ENCODE data around the gene GP1BB.
A peak's percentile ranks its signal among the peaks of the same experiment; 100 is the strongest.
"Not testable (repeated sequence)": the region's sequence is repeated elsewhere in the genome, so short reads cannot be mapped to it uniquely, and the experiment has no call there.

The GP1BB gene

DNA sequence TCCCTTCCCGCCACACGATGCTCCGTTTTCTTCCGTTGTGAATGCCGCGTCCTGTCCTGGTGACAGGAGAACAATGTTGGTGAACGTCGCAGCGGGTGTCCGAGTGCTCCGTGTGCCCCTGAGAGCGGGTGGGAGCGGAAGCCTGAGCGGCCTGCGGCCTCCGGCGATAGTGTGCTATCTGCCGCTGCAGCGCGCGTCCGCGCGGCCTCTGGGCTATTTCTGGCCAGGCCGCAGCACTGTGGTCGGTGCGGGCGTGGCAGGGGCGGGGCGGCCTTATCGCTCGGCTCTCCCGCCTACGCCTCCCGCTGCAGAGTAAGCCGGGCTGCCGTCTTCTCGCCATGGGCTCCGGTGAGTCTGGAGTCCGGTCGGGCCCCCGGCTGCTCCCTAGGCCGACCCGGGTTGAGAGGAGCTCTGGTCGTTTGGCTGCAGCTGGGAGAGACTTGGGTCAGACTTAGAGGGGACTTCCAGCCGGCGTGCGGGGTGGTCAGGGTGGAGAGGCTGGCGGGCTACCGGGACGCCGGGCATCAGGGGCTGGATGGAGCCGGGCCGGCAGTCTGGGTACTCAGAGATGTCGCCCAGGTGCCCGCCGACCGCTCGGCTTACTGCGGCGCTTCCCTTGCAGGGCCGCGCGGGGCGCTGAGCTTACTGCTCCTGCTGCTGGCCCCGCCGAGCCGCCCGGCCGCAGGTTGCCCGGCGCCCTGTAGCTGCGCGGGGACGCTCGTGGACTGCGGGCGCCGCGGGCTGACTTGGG, at the start of gene GP1BB:
GP1BB (plus strand) TSS at position 308 of the 751 bp plus-strand sequence; CDS start at position 339, 31 bp downstream.
- DNase-seq, result no peak

DNA sequence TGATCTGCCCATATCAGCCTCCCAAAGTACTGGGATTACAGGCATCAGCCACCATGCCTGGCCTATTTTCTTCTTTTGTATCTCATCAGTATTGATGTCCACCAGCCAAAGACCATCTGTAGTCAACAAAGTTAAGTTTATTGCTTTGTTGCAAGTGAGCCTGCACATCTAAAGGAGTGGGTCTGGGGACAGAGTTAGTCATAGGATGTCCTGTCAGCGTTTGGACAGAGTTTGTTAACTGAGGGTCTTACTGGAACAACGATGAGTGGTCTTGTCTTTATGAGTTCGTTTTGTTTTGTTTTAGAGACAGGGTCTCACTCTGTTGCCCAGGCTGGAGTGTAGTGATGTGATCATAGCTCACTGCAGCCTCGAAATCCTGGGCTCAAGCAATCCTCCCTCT, 49.7 kb upstream of the GP1BB start:
- DNase-seq, result no peak

DNA sequence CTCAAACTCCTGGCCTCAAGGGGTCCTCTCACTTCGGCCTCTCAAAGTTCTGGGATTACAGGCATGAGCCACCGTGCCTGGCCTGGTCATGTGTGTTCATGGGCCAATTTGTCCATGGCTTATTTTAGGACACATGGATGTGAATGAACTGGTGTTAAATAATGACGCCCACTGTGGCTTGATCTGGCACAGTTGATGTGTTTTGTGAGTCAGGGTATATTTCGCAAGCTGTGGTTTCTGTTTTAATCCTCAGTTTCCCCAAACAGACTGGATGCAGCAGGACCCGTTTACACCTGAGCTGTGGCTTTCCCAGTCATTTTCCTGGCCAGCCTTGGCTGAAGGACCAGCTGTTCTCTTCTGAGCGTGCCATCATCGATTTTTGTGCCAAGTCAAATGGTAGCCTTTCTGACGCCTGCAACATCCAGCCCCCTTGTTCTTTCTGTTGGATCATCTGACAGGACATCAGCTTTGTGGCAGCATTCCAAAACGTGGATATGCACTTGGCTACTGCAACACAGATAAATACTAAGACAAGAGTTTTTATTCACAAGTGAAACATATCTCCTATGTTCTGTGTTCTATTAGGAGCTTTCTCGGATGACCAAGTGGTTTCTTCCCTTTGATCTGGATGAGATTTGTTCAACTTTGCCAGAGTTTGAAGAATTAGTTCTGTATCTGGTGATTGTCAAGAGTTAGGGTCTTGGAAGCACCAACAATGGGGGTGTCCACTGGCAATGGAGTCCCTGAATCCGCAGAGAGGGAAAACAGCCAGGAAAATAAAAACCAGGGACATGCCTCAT, 49.0 kb upstream of the GP1BB start:
- DNase-seq, result no peak

DNA sequence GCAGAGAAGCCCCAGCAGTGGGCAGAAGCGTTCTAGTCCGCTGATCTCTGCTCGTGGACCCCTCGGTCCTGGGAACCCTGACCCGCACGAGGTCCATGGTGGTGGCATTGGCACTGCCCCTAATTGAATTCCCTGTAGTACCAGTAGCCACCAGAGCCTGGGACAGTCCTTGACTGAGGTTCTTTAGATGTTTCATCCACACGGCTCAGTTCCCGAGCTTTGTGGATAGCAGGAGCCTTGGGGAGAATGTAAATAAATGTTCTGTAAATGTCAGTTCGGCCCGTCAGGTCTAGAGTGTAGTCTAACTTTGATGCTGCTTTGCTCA, 48.4 kb upstream of the GP1BB start:
- DNase-seq, result no peak

DNA sequence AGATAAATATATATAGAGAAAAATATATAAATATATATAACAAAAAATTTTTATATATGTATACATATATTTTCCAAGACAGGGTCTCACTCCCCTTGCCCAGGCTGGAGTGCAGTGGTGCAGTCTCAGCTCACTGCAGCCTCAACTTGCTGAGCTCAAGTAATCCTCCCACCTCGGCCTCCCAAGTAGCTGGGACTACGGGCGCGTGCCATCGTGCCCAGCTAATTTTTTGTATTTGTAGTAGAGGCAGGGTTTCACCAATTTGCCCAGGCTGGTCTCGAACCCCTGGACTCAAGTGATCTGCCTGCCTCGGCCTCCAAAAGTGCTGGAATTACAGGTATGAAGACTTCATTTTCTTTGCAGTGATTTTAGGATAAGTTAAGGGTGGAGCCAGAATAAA, 47.9 kb upstream of the GP1BB start:
- no peak for DNase-seq

DNA sequence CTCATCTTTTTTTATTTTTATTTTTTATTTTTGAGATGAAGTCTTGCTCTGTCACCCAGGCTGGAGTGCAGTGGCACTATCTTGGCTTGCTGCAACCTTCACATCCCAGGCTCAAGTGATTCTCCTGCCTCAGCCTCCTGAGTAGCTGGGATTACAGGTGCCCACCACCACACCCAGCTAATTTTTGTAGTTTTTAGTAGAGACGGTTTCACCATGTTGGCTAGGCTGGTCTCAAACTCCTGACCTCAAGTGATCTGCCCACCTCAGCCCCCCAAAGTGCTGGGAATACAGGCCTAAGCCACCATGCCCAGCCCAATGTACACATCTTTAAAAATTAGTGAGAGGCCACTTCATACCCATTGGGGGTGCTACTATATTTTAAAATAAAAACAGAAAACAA, 46.9 kb upstream of the GP1BB start:
- not testable (repeated sequence) for DNase-seq

DNA sequence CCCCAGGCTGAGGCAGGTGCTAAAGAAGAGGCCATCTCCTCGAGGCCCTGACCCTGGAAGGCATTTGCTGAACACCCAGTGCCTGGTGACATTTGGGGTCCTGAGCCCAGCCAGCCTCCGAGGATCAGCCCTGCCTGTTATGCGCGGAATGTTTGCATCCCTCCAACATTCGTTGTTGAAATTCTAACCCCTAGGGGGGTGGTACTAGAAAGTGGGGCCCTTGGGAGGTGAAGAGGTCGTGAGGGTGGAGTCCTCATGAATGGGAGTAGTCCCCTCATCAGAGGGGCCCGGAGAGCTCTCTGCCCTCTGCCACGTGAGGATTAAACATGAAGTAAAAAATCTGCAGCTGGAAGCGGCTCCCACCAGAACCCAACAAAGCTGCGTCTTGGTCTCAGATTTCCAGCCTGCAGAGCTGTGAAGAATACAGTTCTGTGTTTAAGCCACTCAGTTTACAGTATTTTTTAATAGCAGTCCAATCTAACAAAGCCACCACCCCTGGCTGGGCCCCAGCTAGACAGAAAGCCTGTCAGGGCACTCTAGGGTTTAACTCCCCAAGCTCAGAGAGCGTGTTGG, 44.3 kb upstream of the GP1BB start:
- no peak for DNase-seq

DNA sequence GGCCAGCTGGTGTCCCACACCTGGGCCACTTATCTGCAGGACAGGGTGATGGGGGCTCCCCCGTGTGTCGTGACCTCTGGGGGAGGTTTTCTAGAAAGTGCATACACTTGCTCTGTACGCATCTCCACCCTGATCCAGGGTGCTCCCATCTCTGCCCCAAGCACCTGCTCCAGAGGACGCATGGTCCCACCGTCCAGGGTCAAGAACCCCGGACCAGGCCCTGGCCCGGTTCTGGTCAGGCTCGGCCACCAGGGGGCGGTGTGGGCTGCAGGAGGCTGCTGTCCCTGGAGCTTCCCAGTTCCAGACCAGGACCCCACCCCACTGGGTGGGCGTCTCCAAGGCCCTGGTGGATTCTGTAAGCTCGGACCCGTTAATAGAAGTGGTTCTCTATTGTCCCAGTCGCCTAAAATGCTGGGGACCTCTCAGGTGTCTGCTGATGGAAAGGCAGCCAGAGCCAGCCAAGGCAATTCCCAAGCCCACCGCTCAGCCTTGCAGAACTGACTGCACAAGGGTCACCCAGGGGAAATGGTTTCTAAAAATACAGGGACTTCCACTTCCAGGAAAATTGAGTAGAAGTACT, 43.7 kb upstream of the GP1BB start:
- DNase-seq, result peak in 3 of 14 donors; percentile 1 to 12 (median 7)

DNA sequence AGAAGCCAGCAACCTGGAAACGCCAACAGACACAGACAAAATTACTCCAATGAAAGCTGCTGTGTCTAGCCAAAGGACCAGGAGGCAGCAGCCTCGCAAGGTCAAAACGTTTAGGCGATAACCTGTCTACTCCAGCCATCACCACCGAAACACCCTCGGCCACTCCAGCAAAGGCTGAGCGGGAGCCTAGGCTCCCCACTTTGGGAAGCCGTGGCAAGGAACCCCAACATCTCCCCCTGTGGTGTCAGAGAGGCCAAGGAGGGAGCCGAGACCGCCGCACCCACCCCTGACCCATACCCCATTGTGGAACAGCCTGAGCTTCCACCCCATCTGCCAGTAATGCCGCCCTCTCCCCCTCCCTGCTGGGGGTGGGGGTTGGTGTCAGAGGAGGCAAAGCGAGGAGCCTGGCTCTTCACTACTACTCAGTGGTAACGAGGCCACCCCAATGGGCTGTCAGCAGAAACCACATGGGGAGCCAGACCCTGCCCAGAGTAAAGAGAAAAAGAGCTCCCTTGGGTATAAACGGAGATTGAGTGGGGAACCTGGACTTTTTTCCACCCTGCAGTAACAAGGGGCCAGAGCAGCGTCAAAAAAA, 43.0 kb upstream of the GP1BB start:
- no peak for DNase-seq

DNA sequence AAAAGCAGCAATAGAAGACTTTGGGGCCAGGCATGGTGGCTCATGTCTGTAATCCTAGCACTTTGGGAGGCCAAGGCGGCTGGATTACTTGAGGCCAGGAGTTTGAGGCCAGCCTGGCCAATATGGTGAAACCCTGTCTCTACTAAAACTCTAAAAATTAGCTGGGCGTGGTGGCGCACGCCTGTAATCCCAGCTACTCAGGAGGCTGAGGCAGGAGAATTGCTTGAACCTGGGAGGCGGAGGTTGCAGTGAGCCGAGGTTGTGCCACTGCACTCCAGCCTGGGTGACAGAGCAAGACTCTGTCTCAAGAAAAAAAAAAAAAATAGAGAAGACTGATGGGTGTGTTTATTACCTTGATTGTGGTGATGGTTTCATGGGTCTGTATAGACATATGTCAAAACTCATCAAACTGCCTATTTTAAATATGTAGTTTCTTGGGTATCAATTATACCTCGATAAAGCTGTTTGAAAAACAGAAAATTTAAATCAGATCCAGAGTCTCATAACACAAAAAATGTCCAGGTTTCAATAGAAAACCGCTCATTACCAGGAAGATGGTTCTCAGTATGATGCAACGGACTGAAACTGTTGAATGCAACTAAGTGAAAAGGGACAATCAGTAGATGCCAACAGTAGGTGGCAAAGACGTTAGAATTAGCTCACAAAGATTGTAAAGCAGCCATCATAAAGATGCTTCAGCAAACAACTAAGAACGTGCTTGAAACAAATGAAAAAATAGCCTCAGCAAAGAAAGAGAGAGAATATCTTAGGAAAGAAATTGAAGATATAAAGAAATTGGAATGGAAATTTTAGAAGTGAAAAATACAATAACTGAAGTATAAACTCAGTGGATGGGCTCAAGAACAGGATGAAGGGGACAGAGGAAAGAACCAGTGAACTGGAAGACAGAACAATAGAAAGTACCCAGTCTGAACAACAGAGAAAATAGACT, 42.2 kb upstream of the GP1BB start:
- DNase-seq, result no peak

DNA sequence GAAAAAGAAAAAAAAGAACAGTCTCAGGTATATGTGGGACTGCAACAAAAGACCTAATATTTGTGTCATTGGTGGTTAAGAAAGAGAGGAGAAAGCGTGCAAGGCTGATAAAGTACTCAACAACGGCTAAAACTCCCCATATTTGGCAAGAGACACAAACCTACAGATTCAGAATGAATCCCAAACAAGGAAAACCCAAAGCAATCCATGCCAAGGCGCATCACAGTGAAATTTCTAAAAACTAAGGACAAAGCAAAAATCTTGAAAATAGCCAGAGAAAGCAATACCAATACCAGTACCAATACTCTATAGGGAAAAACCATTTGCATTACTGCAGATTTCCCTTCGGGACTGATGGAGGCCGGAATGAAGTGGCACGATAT, 41.5 kb upstream of the GP1BB start:
- no peak for DNase-seq

DNA sequence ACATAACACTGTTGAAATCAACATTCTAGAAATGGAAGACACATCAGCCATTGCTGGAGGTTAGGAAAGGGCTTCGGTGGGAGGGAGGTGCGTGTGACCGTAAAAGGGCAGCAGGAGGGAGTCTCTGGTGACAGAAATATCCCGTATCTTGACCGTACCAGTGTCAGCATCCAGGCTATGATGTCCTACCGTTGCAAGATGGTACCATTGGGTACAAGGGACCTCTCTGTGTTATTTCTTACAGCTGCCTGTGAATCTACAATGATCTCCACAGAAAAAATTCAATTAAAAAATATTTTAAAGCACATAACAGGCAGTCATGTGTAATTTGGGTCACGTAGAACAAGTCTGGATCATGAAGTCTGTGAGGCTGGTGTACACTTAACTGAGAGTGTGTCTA, 36.4 kb upstream of the GP1BB start:
- DNase-seq, result no peak

DNA sequence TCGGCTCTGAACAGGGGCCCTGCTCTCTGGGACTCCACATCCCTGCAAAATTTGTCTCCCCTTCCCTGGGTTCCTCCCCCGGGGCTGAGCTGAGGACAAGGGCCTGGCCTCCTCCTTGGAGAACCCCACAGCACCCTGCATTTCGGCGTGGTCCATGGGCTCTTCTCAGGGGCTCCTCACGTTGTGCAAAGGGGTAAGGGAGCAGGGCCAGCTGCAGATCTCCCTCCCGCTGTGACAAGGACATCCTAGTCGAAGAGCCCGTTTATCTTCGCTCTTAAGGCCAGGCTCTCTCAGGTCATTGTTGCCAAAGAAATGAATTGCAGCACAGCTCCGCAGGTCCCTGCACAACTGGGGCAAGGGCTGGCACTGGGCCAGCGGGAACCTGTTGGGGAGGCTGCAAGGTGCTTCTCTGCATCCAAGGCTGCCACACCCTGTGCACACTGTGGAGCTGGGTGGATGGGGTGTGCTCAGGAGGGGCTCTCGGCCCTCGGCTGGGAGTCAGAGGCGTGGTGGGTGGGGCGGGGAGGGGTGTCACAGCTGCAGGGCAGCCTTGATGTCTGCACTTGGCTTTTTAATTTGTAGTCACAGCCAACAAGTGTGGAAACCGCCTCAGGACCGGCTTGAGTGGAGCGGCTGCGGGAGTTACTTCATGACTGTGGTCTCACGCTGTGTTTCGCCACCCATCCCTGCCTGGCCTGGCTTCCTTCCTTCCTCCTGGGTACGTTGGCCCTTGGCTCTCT, 35.6 kb upstream of the GP1BB start:
- no peak for DNase-seq

DNA sequence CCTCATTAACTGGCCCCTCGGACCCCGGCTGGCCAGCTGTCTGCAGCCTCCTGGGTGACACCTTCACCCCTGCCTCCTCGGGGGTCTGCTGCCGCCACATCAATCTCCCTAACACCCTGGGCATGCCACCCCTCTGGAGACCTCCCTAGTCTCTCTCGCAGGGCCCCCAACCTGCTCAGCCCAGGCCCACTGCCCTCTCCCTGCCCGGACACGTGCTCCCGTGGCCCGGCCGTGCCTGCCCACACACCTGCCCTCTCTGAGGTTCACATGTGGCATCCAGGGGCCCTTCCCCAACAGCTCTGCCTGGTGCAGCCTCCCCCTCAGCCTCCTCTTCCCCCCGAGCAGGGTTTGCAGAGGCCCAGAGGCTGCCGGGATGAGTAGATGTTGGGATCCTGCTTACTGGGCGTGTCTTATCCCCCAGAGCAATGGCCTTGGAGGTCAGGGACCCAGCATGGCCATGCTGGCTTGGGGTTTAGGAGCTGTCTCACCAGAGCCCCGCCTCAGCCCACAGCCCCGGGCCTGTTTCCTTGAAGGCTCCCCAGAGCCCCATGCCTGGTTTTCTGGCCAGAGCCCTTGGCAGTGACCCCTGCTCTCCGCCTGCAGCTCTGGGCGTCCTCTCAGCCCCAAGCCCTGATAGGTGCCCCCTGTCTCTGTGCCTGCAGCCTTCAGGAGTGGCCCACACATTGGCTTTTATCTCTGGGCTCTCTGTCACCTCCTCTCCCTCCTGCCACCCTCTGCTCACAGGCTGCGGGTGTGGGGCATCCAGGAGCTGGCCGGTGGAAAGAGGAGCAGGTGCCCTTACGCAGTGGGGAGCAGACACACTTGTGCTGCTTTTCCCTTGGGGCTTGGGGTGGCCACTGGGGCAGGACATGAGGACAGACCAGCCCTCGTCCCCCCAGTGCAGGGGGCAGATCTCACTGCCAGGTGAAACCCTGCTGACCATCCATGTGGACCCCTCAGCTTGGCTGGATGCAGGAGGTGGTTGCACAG, 34.7 kb upstream of the GP1BB start:
- DNase-seq, result no peak

DNA sequence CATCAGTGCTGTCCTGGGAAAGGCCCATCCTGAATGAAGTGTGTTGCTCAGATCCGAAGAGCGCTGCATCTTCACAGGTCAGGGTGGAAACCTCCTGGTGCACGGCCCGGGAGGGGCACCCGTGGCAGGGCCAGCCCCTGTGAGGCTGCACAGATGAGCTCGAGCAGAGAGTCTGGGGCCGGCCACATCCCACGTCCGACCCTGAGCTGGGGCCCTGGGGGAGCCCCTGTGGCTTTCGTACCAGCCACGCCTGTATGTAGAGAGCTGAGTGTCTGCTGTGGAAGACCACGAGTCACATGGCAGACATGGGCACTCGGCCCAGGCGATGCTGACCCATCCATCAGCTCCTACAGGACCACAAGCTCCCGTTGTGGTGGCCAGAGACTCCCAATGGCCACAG, 33.9 kb upstream of the GP1BB start:
- no peak for DNase-seq

DNA sequence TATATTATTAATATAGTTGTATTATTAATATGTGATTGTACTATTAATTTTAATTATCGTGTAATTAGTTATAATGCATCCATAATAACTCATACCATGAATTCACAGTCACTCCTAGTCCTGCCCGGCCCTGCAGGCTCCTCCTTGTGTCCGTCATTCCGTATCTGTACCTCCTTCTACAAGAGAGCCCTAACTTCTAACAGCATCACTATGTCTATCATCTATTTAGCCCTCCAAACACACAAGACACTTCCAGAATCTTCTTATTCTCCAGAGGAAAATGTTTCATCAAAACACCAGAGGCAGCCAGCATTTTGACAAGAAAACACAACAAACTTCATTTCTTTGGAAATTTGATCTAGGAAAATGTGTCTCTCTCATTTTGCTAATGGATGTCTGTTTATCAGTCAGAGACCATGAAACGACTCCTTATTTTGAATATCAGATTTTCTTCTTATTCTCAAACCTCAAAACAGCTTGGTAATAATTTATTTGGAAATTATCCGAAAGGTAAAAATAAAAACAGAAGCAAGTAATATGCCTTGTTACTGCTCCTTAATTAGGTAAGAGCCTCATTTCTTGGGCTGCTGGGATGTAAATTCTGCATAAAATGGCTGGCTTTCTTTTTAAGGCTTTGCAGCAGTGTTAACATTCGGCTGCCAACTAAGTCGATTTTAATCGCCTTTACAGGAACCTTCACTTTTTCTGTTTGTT, 32.2 kb upstream of the GP1BB start:
- no peak for DNase-seq

DNA sequence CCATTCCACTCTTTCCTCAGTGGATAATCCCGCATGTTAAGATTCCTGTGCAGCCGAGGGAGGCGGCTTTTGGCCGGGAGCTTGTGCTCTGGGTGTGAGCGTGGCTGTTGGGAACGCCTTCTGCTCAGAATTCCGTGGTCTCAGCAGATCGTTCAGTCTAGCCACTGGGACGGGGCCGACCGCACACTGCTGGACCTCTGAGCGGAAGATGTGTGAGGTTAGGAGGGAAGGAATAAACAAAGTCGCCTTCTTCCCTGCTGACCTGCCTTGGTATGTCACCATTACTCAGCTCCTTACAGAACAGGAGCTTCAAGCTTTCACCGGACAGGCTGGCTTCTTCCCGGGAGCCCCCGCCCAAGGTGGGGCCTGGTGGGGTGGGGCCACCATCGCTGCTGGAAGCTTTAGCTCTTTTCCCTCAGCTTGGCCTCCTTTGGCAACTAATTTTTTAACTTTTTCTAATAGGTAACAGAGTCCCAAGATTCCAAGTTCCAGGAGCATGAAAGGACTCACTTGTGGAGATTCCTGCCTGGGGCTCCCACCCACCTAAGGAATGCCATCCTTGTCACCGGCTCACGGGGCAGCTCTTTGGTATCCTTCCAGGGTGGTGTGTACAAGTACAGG, 31.5 kb upstream of the GP1BB start:
- no peak for DNase-seq

DNA sequence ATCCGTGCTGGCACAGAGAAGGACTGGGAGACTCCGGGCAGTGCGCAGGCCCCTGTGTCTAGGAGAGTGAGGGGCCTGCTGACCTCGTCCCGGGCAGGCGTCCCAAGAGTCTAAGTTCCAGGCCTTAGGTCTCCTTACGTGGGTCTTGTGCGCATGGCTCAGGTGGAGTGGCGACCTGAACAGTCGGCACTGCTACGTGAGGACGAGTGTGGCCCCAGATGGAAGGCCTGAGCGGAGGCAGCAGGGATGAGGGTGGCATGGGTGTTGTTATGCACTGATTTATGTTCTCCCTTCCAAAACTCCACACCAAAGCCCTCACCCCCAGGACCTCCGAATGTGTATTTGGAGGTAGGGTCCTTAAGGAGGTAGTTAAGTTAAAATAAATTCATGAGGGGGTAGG, 29.8 kb upstream of the GP1BB start:
- DNase-seq, result no peak

Data from C1 segment of cervical spinal cord (tissue), 14 donors.